Loucy (cell line): ENCODE measurements around the gene MMP27.

Source experiments
- H2AFZ ChIP-seq: fragments of 200-600 bp; sonication (generic); 2 replicates; pipeline ENCODE4 v1.6.0; 2016; ENCODE audit warnings: antibody characterized with exemption, mild to moderate bottlenecking, low read length, moderate library complexity
- H3F3A ChIP-seq: fragments of 200-600 bp; 2 replicates; pipeline ENCODE4 v1.6.0; 2016; ENCODE audit warnings: antibody characterized with exemption, low read depth, mild to moderate bottlenecking
- H3K27me3 ChIP-seq: fragments of 200-600 bp; sonication (generic); 2 replicates; pipeline ENCODE4 v1.6.1; 2014; ENCODE audit warnings: low read length, mild to moderate bottlenecking; ENCODE audit not compliant: insufficient read depth, poor library complexity, severe bottlenecking
- H3K36me3 ChIP-seq: fragments of 200-600 bp; sonication (generic); 2 replicates; pipeline ENCODE4 v1.6.1; 2016; ENCODE audit warnings: low read length; ENCODE audit not compliant: insufficient read depth
- H3K4me1 ChIP-seq: fragments of 200-600 bp; sonication (generic); 2 replicates; pipeline ENCODE4 v1.5.1; 2014; ENCODE audit warnings: low read length, mild to moderate bottlenecking; ENCODE audit not compliant: insufficient read depth, poor library complexity, severe bottlenecking
- H3K4me2 ChIP-seq: fragments of 200-600 bp; sonication (generic); 2 replicates; pipeline ENCODE4 v1.6.0; 2014; ENCODE audit warnings: antibody characterized with exemption, low read length, low read depth, mild to moderate bottlenecking; ENCODE audit not compliant: poor library complexity, severe bottlenecking
- H3K4me3 ChIP-seq: fragments of 200-600 bp; sonication (generic); 2 replicates; pipeline ENCODE4 v1.5.1; 2014; ENCODE audit warnings: low read length, mild to moderate bottlenecking, mixed read lengths; ENCODE audit not compliant: poor library complexity, severe bottlenecking
- H3K79me2 ChIP-seq: fragments of 200-600 bp; sonication (generic); 2 replicates; pipeline ENCODE4 v1.6.1; 2014; ENCODE audit warnings: low read length; ENCODE audit not compliant: insufficient read depth
- H3K9ac ChIP-seq: fragments of 200-600 bp; sonication (generic); 2 replicates; pipeline ENCODE4 v1.6.0; 2014; ENCODE audit warnings: mild to moderate bottlenecking, low read depth, low read length, moderate library complexity; ENCODE audit not compliant: poor library complexity, severe bottlenecking
- H3K9me2 ChIP-seq: fragments of 200-600 bp; sonication (generic); replicated peaks from 2 replicates; pipeline ENCODE4 v1.6.1; 2016; ENCODE audit warnings: low read depth, low read length, mixed read lengths
- H3K9me3 ChIP-seq: fragments of 200-600 bp; sonication (generic); 2 replicates; pipeline ENCODE4 v1.6.1; 2014; ENCODE audit warnings: mild to moderate bottlenecking, antibody characterized with exemption, low read length, low read depth; ENCODE audit not compliant: insufficient read depth
- H4K20me1 ChIP-seq: fragments of 200-600 bp; sonication (generic); 2 replicates; pipeline ENCODE4 v1.6.0; 2014; ENCODE audit warnings: antibody characterized with exemption, low read length, mild to moderate bottlenecking; ENCODE audit not compliant: insufficient read depth, poor library complexity, severe bottlenecking
- EZH2phosphoT487 ChIP-seq: fragments of 200-600 bp; IDR thresholded peaks from 2 replicates; pipeline ENCODE4 v1.6.1; 2018; ENCODE audit warnings: antibody characterized with exemption, mild to moderate bottlenecking, moderate library complexity, borderline replicate concordance
- TF ChIP-seq, protein P1 (sequence below): fragments of 200-600 bp; sonication (generic); conservative IDR thresholded peaks from 2 replicates; pipeline ENCODE4 v1.5.1; 2014; ENCODE audit warnings: mild to moderate bottlenecking, antibody characterized with exemption, low read length

The MMP27 gene

DNA sequence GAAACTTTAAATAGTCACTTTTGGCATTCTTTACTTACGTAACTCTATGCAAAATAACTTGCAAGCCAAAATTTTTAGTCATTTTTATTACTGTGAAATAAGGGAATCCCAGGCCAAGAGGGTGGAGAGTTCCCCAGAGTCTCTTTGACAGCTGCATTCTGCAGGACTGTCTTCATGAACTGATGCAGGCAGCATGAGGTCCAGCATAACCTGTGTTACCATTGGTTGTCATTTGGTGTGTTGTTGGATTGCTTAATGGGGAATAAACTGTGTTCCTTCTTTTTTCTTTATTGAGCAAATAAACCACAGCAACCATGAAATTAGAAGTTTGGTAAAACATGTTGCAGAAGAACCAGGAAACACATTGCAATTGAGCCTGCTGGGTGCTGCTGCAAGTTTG lies 24.6 kb downstream of the MMP27 start:
- Histone ChIP-seq H3K9me2 (no peaks in the 10 kb centered on the region), H3K9ac (no peak overlapping the region), H3K4me1 (no peaks in the 10 kb centered on the region), H3K79me2 (no peaks in the 10 kb centered on the region), H3F3A (no peaks in the 10 kb centered on the region), H3K36me3 (no peaks in the 10 kb centered on the region), H4K20me1 (no peaks in the 10 kb centered on the region), H3K9me3 (no peaks in the 10 kb centered on the region), H2AFZ (no peak overlapping the region), H3K4me2 (no peak overlapping the region), H3K27me3 (peaks cover 2% of the 10 kb centered on the region), H3K4me3 (no peak overlapping the region)
- TF ChIP-seq, protein P1, sequence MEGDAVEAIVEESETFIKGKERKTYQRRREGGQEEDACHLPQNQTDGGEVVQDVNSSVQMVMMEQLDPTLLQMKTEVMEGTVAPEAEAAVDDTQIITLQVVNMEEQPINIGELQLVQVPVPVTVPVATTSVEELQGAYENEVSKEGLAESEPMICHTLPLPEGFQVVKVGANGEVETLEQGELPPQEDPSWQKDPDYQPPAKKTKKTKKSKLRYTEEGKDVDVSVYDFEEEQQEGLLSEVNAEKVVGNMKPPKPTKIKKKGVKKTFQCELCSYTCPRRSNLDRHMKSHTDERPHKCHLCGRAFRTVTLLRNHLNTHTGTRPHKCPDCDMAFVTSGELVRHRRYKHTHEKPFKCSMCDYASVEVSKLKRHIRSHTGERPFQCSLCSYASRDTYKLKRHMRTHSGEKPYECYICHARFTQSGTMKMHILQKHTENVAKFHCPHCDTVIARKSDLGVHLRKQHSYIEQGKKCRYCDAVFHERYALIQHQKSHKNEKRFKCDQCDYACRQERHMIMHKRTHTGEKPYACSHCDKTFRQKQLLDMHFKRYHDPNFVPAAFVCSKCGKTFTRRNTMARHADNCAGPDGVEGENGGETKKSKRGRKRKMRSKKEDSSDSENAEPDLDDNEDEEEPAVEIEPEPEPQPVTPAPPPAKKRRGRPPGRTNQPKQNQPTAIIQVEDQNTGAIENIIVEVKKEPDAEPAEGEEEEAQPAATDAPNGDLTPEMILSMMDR = no peak
- TF ChIP-seq EZH2phosphoT487 = no peak

DNA sequence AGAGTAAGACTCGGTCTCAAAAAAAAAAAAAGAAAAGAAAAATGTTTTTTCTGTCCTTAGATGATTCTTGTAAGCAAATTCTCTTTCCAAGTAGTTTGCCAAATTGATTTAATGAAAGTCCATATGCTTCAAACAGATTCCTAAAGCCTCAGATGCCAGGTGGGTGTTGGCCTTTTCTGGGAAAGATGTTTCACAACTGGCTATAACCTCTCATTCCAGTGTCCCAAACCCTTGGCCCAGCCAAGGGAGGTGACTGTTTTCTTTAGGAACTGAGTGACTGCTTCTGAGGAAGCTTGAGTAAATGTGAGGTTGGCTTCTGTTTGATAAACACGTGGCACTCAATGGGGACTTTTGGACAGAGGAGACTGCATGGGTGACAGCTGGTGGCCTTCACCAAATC lies 27.5 kb downstream of the MMP27 start:
- TF ChIP-seq EZH2phosphoT487 = no peak
- Histone ChIP-seq H3K36me3 (no peaks in the 10 kb centered on the region), H2AFZ (no peak overlapping the region), H3K9ac (no peak overlapping the region), H3K4me1 (no peaks in the 10 kb centered on the region), H3K4me3 (no peak overlapping the region), H3K4me2 (no peak overlapping the region), H4K20me1 (no peaks in the 10 kb centered on the region), H3K9me3 (no peaks in the 10 kb centered on the region), H3K27me3 (no peaks in the 10 kb centered on the region), H3F3A (no peaks in the 10 kb centered on the region), H3K9me2 (no peaks in the 10 kb centered on the region), H3K79me2 (no peaks in the 10 kb centered on the region)

DNA sequence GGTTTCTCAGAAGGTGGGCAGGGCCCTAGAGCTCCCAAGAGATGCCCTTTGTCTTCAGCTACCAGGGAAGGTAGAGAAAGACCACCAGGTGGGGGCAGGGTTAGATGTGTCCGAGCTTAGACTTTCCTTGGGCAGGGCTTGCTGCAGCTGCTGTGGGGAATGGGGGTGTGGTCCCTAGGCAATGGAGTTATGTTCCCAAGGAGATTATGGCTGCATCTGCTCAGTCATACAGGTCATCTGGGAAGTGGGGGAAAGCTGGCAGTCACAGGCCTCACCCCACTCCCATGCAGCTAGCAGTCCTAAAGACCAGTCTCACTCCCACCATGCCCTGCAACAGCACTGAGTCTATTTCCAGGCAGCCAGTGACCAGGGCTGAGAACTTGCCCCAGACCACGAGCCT lies 29.5 kb downstream of the MMP27 start:
- no peak overlapping the region for H3K4me3 ChIP-seq
- no peaks in the 10 kb centered on the region for H3K4me1 ChIP-seq
- no peaks in the 10 kb centered on the region for H3K9me2 ChIP-seq
- no peak overlapping the region for H3K9ac ChIP-seq
- no peak overlapping the region for H2AFZ ChIP-seq
- H3K36me3 ChIP-seq = no peaks in the 10 kb centered on the region
- no peaks in the 10 kb centered on the region for H3F3A ChIP-seq
- H3K4me2 ChIP-seq = no peak overlapping the region
- no peaks in the 10 kb centered on the region for H3K27me3 ChIP-seq
- H4K20me1 ChIP-seq = no peaks in the 10 kb centered on the region
- H3K79me2 ChIP-seq = no peaks in the 10 kb centered on the region
- TF ChIP-seq, protein P1 = no peak
- H3K9me3 ChIP-seq = no peaks in the 10 kb centered on the region

DNA sequence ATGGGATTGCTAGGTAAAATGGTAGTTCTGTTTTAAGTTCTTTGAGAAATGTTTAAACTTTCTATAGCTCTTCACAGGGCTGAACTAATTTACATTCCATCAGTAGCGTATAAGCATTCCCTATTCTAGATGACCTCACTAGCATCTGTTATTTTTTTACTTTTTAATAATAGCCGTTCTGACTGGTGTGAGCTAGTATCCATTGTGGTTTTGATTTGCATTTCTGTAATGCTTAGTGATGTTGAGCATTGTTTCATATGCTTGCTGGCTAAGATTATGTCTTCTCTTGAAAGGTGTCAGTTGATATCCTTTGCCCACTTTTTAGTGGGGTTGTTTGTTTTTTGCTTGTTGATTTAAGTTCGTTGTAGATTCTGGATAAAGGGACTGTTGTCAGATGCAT lies 35.9 kb downstream of the MMP27 start:
- TF ChIP-seq EZH2phosphoT487 = no peak
- TF ChIP-seq, protein P1 = no peak
- no peaks in the 10 kb centered on the region for H4K20me1 ChIP-seq

More for the DNA sequence above, 35.9 kb downstream of the MMP27 start:
- H3K27me3 ChIP-seq = no peaks in the 10 kb centered on the region
- no peak overlapping the region for H3K9ac ChIP-seq
- no peaks in the 10 kb centered on the region for H3K36me3 ChIP-seq
- no peaks in the 10 kb centered on the region for H3K79me2 ChIP-seq
- no peak overlapping the region for H3K4me3 ChIP-seq
- no peak overlapping the region for H2AFZ ChIP-seq
- H3K4me2 ChIP-seq = no peak overlapping the region
- no peaks in the 10 kb centered on the region for H3K4me1 ChIP-seq
- no peaks in the 10 kb centered on the region for H3K9me3 ChIP-seq
- H3F3A ChIP-seq = no peaks in the 10 kb centered on the region
- H3K9me2 ChIP-seq = no peaks in the 10 kb centered on the region
